Omental fat pad (tissue), 4 donors: ENCODE measurements around the gene CD164L2. TPM values are rescaled to one million over a fixed set of nuclear protein-coding genes. Genes with fewer than 3 reads are reported as not detected.

Experiments used
- ATAC-seq: fragments of 150-250 bp; one replicate; pipeline ENCODE4 v1.9.1; 2016; ENCODE audit warnings: mild to moderate bottlenecking, moderate library complexity; ENCODE audit not compliant: low FRiP score
- DNase-seq: peaks from one replicate; pipeline ENCODE4 v3.0.0-alpha.2; 2019; ENCODE audit warnings: low spot score
- total RNA-seq, 4 donors: library from RNA; depleted of rRNA; stranded (reverse); fragments of >200 nt; gene quantifications; one replicate each; pipeline ENCODE4 v1.1.0, GENCODE V29; 2016
- TF ChIP-seq, protein P1 (sequence below), 3 donors: fragments of 450-650 bp; IDR thresholded peaks; one replicate each; pipeline ENCODE4 v1.5.1; 2016 to 2017; ENCODE audit warnings: antibody characterized with exemption in 3 of 3, mild to moderate bottlenecking in 3 of 3, moderate library complexity in 2 of 3

Gene CD164L2
- total RNA-seq, 4 donors from 2014 or later, result not detected

- TF ChIP-seq, protein P1, sequence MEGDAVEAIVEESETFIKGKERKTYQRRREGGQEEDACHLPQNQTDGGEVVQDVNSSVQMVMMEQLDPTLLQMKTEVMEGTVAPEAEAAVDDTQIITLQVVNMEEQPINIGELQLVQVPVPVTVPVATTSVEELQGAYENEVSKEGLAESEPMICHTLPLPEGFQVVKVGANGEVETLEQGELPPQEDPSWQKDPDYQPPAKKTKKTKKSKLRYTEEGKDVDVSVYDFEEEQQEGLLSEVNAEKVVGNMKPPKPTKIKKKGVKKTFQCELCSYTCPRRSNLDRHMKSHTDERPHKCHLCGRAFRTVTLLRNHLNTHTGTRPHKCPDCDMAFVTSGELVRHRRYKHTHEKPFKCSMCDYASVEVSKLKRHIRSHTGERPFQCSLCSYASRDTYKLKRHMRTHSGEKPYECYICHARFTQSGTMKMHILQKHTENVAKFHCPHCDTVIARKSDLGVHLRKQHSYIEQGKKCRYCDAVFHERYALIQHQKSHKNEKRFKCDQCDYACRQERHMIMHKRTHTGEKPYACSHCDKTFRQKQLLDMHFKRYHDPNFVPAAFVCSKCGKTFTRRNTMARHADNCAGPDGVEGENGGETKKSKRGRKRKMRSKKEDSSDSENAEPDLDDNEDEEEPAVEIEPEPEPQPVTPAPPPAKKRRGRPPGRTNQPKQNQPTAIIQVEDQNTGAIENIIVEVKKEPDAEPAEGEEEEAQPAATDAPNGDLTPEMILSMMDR (IDR thresholded peaks at IDR 0.05), result no peak
- ATAC-seq, result no peak
- DNase-seq, result no peak
Observed at GRCh38 chr1:27350663-27351540, 32.2 kb downstream of the CD164L2 start.

- TF ChIP-seq, protein P1 (IDR thresholded peaks at IDR 0.05), result no peak
- peak; percentile 60 for ATAC-seq
- DNase-seq, result no peak
Observed at GRCh38 chr1:27349784-27350662, 33.1 kb downstream of the CD164L2 start.

DNA sequence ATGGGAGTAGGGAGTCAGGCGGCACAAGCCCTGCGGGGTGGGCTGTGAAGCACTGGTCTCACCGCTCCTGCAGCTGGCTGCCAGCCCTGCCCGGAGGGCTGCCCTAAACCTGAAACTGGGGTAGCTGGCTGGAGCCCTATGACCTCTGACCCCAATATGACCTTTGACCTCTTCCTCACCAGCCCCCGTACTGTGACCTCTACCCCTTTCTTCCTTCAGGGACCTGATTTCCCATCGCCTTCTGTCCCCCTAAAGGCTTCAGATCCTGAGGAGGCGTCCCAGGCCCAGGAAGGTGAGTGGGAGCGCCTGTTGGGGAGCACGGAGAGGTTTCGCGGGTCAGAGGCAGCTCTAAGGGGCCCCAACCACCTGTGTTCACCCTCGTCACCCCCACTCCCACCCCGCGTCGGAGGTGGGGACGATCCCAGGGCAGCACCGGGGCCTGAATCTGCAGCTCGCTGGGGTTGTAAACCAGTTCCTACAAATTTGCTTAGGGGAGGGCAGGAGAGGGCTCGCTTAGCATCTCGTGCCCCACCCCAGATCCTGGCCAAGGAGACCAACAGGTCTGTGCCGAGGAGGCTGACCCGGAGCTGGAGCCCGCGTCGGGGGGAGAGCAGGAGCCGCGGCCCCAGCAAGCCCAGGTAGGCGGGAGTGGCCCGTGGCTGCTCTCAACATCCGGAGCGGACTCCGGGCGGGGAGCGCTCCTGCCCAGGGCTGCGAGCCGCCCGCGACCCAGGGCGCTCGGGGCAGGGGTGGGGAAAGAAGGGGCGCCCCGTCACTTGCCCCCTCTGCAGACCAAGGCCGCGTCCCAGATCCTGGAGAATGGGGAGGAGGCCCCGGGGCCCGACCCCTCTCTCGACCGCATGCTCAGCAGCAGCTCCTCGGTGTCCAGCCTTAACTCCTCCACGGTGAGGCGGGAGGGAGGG lies 34.0 kb downstream of the CD164L2 start:
- TF ChIP-seq, protein P1 (IDR thresholded peaks at IDR 0.05), result no peak
- ATAC-seq (peak; percentile 51), DNase-seq (no peak)

DNA sequence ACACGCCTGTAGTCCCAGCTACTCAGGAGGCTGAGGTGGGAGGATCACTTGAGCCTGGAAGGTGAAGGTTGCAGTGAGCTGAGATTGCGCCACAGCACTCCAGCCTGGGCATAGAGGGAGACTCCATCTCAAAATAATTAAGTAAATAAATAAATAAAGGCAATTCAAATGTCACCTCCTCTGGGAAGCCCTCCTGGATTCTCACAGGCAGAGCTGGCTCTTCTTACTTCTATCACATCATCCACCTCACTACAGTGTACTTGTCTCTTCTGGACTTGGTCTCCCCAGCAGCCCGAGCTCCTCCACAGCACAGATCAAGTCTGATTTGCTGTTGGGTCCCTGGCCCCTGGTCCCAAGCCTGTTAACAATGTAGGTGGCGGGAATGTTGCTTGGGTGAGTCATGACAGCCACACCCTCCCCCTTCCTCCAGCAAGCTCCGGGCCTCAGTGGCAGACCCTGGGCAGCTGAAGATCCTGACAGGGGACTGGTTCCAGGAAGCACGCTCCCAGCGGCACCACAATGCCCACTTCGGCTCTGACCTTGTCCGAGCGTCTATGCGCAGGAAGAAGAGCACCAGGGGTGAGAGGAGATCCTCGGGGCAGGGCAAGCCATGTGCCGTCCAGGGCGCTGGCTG lies 36.0 kb downstream of the CD164L2 start:
- no peak for ATAC-seq
- TF ChIP-seq, protein P1 (IDR thresholded peaks at IDR 0.05), result no peak

DNA sequence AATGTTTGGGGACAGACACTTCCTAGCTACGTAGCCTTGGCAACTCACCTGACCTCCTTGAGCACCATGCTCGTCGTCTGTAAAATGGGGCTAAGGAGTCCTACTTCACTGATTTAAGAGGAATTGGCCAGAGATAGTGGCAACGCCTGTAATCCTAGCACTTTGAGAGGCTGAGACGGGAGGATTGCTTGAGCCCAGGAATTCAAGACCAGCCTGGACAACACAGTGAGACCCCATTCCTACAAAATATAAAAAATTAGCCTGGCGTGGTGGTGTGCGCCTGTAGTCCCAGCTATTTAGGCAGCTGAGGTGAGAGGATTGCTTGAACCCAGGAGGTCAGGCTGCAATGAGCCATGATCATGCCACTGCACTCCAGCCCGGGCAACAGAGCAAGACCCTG lies 36.8 kb downstream of the CD164L2 start:
- no peak for DNase-seq
- TF ChIP-seq, protein P1 (IDR thresholded peaks at IDR 0.05), result no peak
- ATAC-seq, result no peak

More for the DNA sequence above, 36.0 kb downstream of the CD164L2 start:
- DNase-seq, result no peak

DNA sequence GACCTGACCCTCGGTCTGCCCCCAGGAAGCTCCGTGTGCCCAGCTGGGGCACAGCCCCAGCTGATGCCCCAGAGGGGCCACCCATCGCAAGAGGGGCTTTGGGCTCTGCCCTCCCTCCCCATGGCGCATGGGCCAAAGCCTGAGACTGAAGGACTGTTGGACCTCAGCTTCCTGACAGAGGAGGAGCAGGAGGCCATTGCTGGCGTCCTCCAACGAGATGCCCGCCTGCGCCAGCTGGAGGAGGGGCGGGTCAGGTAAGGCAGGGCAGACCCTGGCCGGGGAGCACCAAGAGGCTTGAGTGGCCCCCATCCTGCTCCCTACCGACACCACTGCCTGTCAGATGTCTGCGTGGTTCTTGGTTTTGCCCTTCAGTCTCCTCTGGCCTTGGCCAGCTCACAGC lies 37.9 kb downstream of the CD164L2 start:
- no peak for ATAC-seq
- DNase-seq, result no peak
- TF ChIP-seq, protein P1 (IDR thresholded peaks at IDR 0.05), result no peak
